MG63 (cell line): Measurements from ENCODE around the gene BMP8A. TPM values are rescaled to one million over a fixed set of nuclear protein-coding genes. Genes with fewer than 3 reads are reported as not detected.
A peak's percentile ranks its signal among the peaks of the same experiment; 100 is the strongest.

Experiments
- DNase-seq: peaks from one replicate; pipeline ENCODE4 v3.0.0-alpha.2; 2020
- H3K27me3 ChIP-seq: fragments of 250-450 bp; sonication (Bioruptor Pico); 2 replicates; pipeline ENCODE4 v1.5.1; 2020; ENCODE audit warnings: mild to moderate bottlenecking, moderate library complexity
- H3K36me3 ChIP-seq: fragments of 250-450 bp; sonication (Bioruptor Pico); 2 replicates; pipeline ENCODE4 v1.5.1; 2020; ENCODE audit warnings: mild to moderate bottlenecking, moderate library complexity
- H3K4me3 ChIP-seq: fragments of 250-450 bp; sonication (Bioruptor Pico); 2 replicates; pipeline ENCODE4 v1.5.1; 2020; ENCODE audit warnings: mild to moderate bottlenecking, moderate library complexity
- H3K9me3 ChIP-seq: fragments of 250-450 bp; sonication (Bioruptor Pico); 2 replicates; pipeline ENCODE4 v1.5.1; 2020; ENCODE audit warnings: mild to moderate bottlenecking, moderate library complexity
- total RNA-seq: library from RNA; depleted of rRNA; stranded (reverse); fragments of >200 nt; shearing (Covaris generic); gene quantifications from 2 replicates; pipeline ENCODE4 v1.2.3, GENCODE V29; 2014; ENCODE audit warnings: low replicate concordance; rRNA removed

Gene BMP8A
- total RNA-seq, 1 experiment from 2014 or later: not detected

GRCh38 chr1:39570477-39571177 lies 79.2 kb downstream of the BMP8A start:
- Histone ChIP-seq H3K27me3 (no peaks in the 10 kb centered on the region), H3K4me3 (no peak overlapping the region), H3K36me3 (peaks cover 100% of the 10 kb centered on the region), H3K9me3 (no peaks in the 10 kb centered on the region)
- DNase-seq: no peak

DNA sequence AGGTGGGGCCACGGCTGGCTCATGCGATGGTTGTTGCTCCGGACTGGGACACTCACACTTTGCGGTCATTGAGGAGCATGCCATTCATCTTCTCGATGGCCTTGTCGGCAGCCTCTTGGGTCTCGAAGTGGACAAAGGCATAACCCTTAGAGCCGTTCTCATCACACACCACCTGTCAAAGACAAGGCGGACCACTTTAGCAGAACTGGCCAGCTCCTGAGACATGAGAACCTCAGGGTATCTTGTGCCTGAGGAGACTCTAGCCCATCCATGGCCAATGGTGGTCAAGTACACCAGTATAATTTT lies 79.7 kb downstream of the BMP8A start:
- DNase-seq: no peak
- Histone ChIP-seq H3K9me3 (no peaks in the 10 kb centered on the region), H3K4me3 (no peak overlapping the region), H3K36me3 (peaks cover 99% of the 10 kb centered on the region), H3K27me3 (no peaks in the 10 kb centered on the region)

DNA sequence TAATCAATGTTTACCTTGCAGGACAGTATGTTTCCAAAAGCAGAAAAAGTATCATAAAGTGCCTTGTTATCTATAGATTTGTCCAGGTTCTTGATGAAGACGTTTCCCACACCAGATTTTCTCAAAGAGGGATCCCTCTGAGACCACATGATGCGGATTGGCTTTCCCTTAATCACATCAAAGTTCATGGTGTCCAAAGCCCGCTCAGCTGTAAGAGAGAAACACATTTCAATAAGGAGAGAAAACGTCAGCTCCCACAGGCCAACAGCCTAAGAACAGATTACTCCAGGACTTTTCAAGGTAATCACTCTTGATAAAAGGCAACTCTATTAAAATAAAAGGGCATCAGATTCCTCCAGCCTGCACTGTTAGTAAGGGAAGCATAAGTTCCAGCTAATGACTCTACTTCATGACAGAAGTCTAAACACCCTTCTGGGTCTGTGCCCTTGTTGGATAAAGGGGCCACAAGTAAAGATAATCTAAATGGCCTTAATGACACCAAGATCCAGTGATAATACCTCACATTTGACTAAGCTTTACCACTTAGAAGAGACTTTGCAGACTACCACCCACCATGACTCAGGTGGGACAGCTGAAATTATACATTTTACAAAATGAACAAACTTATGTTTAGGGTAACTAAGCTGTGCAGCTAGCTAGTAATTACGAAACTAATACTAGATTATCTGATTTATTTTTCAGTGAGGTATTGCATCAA lies 81.1 kb downstream of the BMP8A start:
- Histone ChIP-seq H3K27me3 (no peaks in the 10 kb centered on the region), H3K9me3 (no peaks in the 10 kb centered on the region), H3K36me3 (peaks cover 85% of the 10 kb centered on the region), H3K4me3 (no peak overlapping the region; the same call in none of the 2 replicates)
- DNase-seq: no peak

DNA sequence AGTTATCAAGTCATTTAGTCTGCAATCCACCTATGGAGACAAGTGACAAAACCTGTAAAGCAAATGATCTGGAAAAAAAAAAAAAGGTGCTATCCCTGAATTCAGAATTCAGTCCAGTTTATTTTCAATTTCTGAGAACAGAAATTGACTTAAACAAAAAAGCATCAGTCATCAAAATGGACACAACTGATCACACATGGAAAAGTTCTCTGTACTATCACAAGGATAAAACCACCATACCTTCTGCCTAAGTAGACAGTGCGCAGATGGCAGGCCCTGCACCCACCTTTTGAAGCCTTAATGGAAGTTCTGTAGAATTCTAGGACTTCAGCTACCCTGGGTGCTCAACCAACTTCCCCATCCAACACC lies 81.6 kb downstream of the BMP8A start:
- H3K4me3 ChIP-seq: peak overlapping the region; percentile 78
- H3K36me3 ChIP-seq: peaks cover 80% of the 10 kb centered on the region
- no peaks in the 10 kb centered on the region for H3K27me3 ChIP-seq
- DNase-seq: no peak
- no peaks in the 10 kb centered on the region for H3K9me3 ChIP-seq

DNA sequence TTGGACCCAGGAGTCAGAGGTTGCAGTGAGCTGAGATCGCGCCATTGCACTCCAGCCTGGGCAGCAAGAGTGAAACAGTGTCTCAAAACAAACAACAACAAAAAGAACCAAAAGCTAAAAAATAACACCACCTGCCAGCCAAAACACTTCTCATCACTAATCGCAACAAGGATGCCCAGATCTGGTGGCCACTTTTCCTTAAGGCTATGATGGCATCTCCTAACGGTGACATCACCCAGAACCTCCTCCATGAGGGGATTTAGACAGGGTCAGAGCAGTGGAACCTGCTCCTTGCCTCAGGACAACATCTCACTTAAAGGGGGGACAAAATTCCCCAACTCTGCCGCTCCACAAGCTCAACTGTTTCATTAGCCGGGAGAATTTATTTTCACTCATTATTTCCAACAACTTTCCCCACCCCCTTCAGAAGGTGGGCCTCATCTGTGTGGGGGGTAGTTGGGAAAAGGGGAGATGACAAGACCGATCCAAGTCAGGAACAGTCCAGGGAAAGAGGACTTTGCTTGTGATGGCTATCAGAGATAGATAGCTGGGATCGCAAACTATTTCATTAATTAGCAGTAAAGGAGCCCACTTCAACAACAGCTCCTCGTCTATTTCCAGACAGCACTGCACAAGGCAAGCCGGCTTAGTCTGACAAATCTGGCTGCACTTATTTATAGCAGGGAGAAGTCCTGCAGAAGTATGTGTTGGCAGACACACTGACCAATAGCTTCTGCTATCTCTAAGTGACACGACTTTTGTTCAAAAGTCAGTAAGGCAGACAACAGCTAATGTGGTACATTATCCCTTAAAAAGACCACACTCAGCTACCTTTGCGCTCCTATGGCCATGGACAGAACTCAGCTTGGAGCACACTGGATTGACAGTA lies 82.5 kb downstream of the BMP8A start:
- Histone ChIP-seq H3K36me3 (peaks cover 71% of the 10 kb centered on the region), H3K4me3 (peak overlapping the region; percentile 78), H3K27me3 (no peaks in the 10 kb centered on the region), H3K9me3 (no peaks in the 10 kb centered on the region)
- DNase-seq: no peak

GRCh38 chr1:39574646-39575045 lies 83.2 kb downstream of the BMP8A start:
- peak; percentile 25 for DNase-seq
- Histone ChIP-seq H3K9me3 (no peaks in the 10 kb centered on the region), H3K36me3 (peaks cover 64% of the 10 kb centered on the region), H3K27me3 (no peaks in the 10 kb centered on the region), H3K4me3 (peak overlapping the region; percentile 78)

Other genes starting within 250 kb of the BMP8A start
- gene PABPC4, start 85.2 kb downstream of the BMP8A start, total RNA-seq: 153 TPM in 2 replicates
- gene HEYL, start 148.0 kb downstream of the BMP8A start, total RNA-seq: 0.10 and 1.0 TPM in 2 replicates
- gene NT5C1A, start 180.5 kb downstream of the BMP8A start, total RNA-seq: not detected in 2 replicates
- gene HPCAL4, start 199.8 kb downstream of the BMP8A start, total RNA-seq: not detected in 2 replicates
- 80.7 and 112 TPM in 2 replicates for gene PPIE, start 247.2 kb downstream of the BMP8A start, total RNA-seq